ENCODE results near the gene EOGT.

Gene EOGT

GRCh38 chr3:68953816-68954444 lies 59.6 kb downstream of the EOGT start:
- DNase-seq: no peak

- no peak for DNase-seq
Measured at GRCh38 chr3:68945225-68945624, 68.3 kb downstream of the EOGT start.

GRCh38 chr3:68943753-68944500 lies 69.6 kb downstream of the EOGT start:
- DNase-seq: no peak

GRCh38 chr3:68941055-68941454 lies 72.4 kb downstream of the EOGT start:
- no peak for DNase-seq

- no peak for DNase-seq
Measured at GRCh38 chr3:68936856-68937255, 76.6 kb downstream of the EOGT start.

GRCh38 chr3:68935778-68936177 lies 77.7 kb downstream of the EOGT start:
- DNase-seq: no peak

- no peak for DNase-seq
Measured at GRCh38 chr3:68931406-68932149, 81.9 kb downstream of the EOGT start.

Measured in NCI-H510A (cell line).